HTERT RPE-1 (cell line): ENCODE results near the gene ITPKB.

Source experiments
- in situ Hi-C: fragments of 300-500 bp; cut with MboI; formaldehyde crosslinking; loops from 4 replicates; pipeline ENCODE4 v1.14.3; 2020; ENCODE audit warnings: low sequenced_read_pairs

Gene ITPKB

DNA sequence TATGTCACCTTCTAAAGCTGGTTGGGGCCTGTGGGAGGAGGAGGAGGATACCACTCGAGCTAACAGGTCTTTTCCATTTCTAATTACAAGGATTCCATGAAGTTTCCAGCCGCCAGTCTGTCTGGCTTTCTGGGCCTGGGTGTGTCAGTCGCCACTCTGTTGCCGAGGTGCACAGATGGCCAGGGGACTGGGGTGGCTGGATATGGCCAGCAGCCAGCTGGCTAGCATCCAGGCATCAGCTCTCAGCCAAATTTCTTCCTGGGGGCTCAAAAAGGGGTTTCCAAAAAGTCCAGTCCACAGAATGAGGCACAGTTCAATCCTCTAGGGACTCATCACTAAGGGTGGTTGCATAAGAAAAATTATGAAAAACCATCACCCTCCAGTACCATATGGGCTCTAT, 32.4 kb downstream of the ITPKB start:
- in situ Hi-C loops, result no loop called here

DNA sequence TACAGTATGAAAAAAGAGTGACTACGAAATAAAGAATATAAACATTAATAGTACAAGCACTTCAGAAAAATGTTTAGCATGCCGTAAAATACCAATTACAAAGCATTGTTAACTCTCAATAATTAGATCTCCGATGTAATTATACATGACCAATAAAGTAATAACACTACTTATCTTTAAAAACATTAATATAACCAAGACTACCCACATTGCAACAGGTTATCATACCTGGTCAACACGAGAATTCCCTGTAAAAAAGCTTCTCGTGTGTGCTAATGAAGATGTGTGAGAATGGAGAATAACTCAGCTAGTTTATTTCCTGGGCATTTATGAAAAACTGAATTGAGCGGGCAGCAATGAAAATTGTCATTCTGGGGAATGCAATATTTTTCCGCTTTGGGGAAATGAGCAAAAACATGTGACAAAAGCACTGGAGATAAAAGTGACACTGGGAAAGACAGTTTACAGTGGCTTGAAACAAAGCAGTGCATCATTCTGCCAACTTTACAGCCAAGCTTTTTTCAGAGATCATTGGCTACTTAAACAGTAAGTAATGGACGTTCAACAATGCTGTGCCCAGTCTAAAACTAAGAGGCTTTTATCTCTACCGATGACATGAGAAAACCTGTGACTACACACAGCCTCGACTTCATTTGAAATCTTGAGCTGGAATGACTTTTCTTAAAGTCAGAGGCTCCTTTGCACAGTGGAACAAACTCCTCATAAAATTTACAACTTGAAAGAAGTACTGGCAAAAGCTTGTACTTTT, 34.7 kb downstream of the ITPKB start:
- in situ Hi-C loops, result no loop called here

DNA sequence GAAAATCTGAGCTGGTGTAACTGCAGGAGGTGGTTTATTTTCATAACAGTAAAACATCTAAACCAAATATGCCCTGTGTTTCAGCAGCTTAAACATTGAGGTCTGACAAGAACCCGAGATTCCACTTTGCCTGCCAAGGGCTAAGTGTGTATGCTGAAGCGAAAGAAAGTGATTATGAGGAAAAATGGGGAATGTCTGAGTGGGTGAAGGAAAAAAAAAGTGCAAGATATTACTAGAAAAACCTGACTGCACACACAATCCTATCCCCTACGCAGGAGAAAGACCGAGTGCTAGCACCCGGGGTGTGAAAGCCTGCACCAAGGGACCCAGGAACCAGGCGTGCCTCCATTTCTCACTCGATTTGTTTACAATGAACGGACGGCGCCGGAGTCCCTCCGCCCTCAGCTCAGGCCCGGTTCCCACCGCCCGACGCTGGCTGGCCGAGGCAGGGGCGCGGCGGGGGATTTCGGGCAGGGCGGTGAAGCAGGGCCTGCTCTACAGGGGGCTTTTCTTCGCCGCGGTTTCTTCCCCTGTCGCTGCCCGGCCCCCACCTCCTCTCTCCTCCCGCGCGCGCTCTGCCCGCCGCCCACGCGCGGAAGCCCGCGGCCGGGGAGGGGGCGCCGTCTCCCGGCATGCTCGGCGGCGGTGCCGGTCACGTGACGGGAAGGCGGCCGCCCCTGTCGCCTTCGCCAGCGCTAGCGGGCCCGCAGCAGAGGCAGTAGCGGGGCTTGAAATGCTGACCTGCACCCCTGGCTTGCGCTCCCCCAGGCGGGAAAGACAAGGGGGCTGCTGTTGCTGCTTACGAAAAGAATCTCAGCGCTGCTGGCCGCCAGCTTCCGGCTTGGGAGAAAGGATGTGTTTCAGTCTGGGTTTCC, 35.9 kb downstream of the ITPKB start:
- in situ Hi-C loops, result no loop called here

DNA sequence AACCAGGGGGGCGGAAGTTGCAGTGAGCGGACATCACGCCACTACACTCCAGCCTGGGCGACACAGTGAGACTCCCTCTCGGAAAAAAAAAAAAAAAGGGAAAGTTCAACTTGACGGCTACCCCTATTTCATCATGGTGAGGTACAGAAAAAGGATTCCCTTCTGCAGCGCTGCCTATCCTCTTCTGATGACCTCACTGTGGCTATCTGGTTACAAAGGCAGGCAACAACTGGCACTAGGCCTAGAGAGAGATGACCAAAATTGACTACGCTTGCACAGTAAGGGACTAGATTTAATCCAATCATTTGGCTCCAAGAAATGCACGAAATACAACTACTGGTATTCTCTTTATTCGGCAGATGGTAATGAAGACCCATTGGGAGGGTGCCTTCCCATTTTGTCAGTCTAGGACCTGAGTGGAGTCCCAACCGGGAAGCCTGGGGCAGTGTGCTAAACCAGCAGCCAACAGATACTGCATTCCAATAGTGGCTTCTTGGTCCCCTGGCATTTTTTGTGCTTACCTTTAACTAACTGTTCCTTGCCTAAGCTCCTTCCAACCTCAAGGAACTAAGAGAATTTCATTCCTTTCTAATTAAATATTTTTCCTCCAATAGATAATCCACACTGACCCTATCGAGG, 36.6 kb downstream of the ITPKB start:
- in situ Hi-C loops, result no loop called here

DNA sequence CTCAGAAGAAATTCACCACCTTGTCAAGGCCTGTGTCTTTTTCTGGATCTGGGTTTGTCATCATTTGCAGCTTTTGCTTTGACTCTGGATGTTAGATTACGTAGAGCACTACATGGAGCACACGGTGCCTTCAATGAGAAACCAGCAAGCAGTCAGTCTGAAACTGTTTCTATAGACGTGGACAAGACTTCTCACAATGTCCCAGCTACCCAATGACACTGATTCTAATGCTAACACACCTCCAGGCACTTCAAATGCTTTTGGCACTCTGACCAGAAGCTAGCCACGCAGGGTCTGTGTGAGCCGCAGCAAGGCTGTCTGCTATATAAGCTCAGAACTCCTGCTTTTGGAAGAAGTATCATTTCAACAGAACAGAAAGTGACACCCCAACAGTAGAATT, 38.2 kb downstream of the ITPKB start:
- in situ Hi-C loops, result no loop called here

DNA sequence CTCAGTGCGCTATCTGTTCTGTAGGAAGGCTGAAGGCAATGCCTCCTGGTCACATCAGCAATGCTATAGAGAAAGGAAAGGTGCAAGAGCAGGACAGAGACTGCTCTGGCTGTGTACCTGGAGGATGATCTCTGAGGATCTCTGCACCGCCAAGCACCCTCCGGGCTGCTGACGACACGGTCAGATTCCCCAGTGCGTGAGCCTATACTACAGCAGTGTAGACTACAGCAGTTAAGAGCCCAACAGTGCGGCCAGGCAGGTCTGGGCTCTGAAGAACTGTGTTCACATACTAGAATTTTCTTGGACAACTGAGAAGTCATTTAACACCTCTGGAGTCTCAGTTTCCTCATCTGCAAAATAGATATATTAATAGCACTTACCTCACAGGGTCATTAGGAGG, 39.9 kb downstream of the ITPKB start:
- in situ Hi-C loops, result no loop called here

DNA sequence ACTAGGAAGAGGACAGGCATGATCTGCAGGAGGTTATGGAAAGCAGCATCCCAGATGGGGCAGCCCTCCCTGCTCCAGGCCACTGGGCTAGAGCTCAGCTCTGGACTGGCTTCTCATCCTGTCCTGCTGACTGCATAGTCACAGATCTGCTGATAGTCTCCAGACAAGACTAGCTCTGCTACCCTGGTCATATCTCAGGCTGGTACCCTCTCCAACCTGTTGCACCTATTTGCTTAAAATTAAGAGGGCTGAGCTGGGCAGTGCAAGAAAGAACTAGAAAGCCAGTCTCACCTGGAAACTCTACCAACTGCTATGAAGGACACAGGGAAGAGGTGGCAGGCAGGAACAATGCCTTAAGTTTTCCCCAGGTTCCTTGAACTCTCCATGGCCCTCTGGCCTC, 40.4 kb downstream of the ITPKB start:
- in situ Hi-C loops, result no loop called here

DNA sequence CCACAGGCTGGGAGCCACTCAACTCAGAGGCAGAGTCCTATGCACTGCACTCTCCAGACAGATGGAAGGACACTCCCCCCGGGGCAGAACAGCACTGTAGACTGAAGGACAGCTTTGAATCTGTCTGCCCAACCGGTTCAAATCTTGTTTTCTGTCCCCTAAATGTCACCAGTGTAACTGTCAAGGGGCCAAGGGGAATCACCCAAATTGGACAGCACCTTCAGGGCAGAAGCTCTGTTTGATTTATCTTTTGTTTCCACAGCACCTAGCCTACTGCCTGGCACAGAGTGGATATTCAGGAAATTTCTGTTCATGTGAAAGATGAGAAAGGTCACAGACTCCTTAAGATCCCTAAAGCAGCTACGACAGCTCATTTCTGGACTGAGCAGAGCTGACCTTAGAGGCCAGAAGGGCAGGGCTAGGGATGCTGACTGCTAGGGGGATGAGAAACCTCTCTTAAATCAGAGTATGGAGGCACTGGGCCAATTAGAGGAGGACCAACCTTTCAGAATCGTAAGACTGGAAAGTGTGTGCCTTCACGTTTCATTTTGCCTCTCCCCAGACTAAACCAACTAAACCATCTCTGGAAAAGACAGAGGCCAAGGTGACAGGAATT, 41.0 kb downstream of the ITPKB start:
- in situ Hi-C loops, result no loop called here

DNA sequence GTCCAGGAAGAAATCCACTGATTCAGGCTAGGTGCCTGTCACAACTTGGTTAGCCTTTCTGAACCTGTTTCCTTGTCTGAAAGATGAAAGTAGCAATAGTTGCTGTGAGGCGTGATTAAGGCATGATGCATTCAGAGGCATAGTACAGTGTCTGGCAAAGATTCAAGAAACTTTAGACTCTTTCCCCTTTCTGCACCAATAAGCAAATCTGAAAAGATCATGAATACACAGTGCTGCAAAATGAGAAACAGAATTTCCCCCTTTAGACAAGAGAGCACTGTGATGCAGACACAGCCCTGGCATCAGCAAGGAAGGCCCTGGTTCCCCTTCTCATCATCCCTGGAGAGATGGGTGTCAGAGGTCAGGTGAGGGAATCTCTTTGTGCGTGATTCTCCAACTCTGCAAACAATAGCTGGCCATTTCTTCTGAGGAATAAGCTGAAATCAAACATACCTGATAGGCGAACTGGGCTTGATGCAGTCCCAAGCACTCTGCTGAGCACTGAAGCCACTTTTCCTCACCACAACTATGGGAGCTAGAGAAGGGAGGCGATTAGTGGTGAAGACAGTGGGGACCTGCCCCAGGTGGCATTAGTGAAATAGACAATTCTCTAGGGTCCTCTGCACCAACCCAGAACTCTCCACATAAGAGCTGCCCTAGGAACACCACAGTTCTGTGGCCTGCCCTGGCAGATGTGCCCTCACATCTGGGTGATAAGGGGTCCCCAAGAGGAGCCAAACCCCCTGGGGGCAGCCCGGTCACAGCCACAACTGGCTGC, 41.7 kb downstream of the ITPKB start:
- in situ Hi-C loops, result no loop called here

DNA sequence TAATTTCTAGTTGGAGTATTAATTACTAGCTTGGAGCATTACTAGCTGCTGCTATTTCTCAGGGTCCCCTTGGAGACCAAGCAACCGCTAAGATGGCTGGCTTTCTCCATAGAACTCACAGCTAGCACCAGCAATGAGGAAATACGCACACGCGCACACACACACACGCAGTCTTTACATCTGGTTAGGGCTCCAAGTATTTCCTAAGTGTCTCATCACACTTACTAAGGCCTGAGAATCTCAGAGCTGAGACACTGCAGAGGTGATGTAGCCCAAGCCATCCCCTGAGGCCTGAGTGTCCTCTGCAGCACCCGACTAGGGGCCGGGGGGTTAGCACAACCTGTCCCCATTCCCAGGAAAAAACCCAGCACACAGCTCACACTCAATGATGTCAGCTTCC, 42.5 kb downstream of the ITPKB start:
- in situ Hi-C loops, result no loop called here

DNA sequence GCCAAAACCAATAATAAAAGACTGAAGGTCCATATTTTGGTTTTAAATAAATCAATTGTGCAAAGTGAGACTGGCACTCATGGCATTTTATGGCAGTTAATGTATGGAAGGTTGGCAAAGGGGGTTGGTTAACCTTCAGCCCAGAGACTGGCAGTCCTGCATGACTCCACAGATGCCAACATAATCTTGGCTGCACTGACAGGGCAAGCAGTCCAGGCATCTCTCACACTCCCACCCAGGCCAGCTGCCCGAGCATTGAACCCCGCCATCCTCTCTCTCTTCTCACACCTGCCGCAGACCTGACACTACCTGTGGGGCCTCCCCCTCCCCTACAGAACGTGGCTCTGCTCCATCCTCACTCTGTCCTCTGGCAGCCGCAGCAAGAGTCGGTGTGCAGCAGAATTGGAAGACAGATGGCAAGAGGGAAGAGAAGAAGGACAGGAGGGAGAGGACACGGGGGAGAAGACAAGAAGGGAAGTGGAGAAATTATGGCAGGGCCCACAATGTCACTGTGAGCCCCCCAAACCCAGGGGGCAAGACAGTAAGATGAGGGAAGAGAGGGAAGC, 43.7 kb downstream of the ITPKB start:
- in situ Hi-C loops, result no loop called here

DNA sequence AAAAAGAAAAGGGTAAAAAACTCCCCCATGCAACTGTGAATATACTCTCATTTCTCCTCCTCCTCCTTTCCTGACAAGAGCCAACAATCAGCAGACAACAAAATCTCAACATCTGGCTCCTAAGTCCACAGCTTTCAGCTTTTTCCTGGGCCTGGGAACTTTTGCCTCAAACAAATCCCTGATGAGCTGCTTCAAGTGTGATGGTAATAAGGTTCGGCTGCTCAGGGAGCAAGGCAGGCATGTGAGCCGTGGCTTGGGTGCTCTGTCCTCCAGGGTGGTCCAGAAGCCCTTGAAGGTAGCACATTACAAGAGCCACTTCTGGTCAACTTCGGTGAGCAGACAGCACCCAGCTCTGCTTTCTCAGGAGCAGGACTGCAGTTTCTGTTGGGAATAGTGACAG, 46.3 kb downstream of the ITPKB start:
- in situ Hi-C loops, result no loop called here

DNA sequence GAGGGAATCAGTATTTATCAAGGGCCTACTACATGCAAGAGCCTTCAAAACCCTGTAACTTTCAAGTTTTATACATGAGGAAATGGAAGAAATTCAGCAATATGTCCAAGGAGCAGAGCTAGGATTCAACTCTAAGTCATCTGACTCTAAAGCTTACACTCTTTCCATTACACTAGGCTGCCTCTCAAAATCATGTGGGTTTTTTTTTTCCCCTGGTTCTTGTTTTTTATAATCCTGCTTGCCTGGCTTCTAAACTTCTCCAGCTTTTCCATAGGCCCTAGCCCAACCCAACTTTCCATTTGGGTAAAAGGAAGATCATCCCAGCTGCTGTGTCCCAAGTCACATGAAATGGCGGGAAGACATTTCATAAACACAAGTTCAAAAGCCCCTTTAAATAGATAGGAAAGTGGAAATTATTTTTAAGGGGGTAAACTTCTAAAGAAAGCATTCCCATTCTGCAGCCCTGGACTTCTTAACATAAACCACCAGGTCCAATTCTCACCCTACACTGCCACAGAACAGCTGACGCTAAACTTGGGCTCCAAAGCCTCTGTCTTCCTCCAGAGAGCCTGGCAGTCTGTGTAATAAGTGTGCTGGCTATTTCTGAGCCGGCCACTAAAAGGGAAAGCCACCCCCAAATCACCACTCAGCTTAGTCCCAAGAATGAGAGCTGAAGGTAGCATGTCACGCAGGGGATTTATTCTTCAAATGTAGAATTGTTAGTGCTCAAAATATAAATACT, 46.9 kb downstream of the ITPKB start:
- in situ Hi-C loops, result no loop called here

DNA sequence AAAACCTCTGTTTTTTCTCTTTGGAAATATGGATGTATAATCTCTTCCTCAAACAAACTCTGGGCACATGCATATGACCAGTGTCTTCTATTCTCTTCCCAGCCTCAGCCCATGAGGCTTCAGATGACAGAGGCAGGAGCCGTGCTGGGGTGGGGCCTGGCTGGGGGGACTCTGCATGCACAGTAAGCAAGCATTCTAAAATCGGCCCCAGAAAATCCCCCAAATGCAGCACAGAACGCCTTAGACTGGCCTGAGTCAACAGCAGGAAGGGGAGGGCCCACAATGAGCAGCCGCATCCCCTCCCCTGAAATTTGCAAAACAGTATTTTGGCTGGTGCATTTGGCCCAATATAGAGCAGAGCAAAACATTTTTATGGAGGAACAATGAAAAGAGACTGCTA, 47.8 kb downstream of the ITPKB start:
- in situ Hi-C loops, result no loop called here

DNA sequence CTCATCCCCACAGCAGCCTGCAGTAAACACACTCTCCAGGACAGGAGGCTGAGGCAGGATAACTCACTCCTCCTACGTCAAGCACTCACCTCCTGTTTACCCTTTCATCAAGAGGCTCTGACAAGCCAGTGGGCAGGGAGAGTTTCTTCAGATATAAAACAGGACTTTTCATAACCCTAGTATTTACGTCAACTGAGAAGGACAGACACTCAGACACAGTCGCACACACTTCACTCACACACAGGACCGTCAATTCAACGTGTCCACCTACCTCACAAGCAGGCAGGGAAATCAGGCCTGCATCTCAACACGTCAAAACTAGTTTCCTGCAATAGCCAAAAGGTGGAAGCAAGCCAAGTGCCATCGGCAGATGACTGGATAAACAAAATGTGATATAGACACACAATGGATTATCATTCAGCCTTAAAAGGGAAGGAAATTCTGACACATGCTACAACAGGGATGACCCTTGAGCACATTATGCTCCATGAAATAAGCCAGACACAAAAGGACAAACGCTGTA, 48.6 kb downstream of the ITPKB start:
- in situ Hi-C loops, result no loop called here

DNA sequence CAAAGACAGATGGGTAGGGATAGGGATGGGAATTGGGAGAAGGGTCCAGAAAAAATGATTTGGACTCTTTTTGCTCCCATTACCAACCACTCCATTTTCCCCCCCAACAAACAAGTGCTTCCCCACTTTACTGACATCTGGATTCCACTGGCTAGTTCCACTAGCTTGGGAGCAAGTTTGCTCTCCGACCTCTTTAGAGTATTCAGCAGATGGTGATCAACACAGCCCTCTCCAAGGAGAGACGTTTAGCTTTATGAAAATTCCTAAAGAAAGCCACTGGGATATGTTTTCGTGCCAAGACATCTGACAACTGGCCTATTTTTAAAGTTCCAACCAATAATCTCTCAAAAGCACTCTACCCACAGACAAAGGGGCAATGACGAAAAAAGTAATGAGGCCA, 50.3 kb downstream of the ITPKB start:
- in situ Hi-C loops, result no loop called here

DNA sequence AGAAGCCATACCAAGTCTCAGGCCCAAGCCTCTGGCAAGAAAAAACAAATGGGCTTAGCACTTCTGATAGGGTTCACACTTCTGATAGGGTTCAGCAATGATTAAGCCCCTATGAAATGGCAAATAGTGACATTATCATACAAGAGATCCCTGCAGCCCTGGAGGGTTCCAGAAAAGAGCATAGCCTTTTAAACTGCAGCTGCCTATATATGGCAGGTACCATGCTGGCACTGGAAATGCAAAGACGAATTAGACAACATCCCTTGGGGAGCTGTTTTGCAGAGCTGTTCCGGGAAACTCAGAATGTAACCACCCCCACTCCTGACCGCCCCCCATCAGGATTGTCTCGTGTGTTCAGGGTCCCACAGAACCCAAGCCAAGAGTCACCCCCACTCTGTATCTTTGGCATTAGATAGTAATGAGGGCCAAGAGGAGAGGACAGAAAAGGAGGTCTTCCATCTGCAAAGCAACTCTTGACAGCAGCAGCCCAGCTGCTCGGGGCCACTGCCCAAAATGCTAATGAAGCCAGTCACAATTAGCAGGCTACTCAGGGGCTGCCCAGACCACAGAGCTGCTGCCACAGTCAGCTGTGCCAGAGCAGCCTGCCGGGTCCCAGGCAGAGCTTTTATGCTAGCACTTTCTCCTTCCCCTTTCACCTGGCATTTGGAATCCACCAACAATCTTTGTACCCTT, 50.9 kb downstream of the ITPKB start:
- in situ Hi-C loops, result no loop called here

DNA sequence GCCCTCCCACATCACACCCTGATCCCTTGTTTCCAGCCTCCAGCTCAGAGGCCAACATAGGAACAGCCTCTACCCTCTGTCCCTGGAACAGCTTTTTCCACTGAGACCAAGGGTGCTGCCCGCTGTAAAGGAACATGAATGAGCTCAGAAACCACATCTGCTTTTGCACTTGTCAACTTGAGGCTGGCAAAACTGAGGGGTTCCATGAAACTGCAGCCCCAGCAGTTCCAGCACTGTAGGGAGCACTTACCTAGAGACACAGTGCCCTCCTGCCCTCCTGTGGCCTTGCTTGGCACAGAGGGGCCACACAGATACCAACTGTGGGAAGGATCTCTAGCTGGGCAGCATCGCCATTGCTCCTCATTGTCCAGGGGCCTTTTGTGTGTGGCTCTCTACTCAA, 51.7 kb downstream of the ITPKB start:
- in situ Hi-C loops, result no loop called here
